Spleen (tissue), 11 donors: ENCODE data around the gene SLC25A11. TPM values are rescaled to one million over a fixed set of nuclear protein-coding genes. Genes with fewer than 3 reads are reported as not detected.

ENCODE experiments used
- DNase-seq: peaks from one replicate; pipeline ENCODE4 v3.0.0-alpha.2; 2020
- H3K27ac ChIP-seq, 8 donors: fragments of 200-600 bp; sonication (generic) in 7 of 8; 1 replicate in 4 of 8; 2 replicates in 4 of 8; pipeline versions ENCODE4 v1.5.0 to v1.8.0; 2016 to 2021; ENCODE audit warnings: inconsistent platforms in 4 of 8, mild to moderate bottlenecking in 4 of 8, moderate library complexity in 1 of 8
- H3K27me3 ChIP-seq, 7 donors: fragments of 200-600 bp; sonication (generic) in 6 of 7; replicated peaks in 1 of 7; 1 replicate in 4 of 7; 2 replicates in 3 of 7; pipeline versions ENCODE4 v1.5.0 to v1.8.0; 2016 to 2021; ENCODE audit warnings: inconsistent platforms in 3 of 7, mild to moderate bottlenecking in 1 of 7
- H3K36me3 ChIP-seq, 6 donors: fragments of 200-600 bp; sonication (generic) in 5 of 6; 1 replicate in 4 of 6; 2 replicates in 2 of 6; pipeline versions ENCODE4 v1.5.0 to v1.8.0; 2016 to 2021; ENCODE audit warnings: inconsistent platforms in 2 of 6
- H3K4me1 ChIP-seq, 6 donors: fragments of 200-600 bp; sonication (generic) in 5 of 6; 1 replicate in 3 of 6; 2 replicates in 3 of 6; pipeline versions ENCODE4 v1.5.0 to v1.8.0; 2016 to 2021; ENCODE audit warnings: inconsistent platforms in 3 of 6
- H3K4me3 ChIP-seq, 8 donors: fragments of 200-600 bp; sonication (generic) in 7 of 8; 1 replicate in 4 of 8; 2 replicates in 4 of 8; pipeline versions ENCODE4 v1.5.0 to v1.8.0; 2016 to 2021; ENCODE audit warnings: inconsistent platforms in 4 of 8, mild to moderate bottlenecking in 4 of 8, moderate library complexity in 2 of 8
- H3K9me3 ChIP-seq, 8 donors: fragments of 200-600 bp; sonication (generic) in 7 of 8; 1 replicate in 4 of 8; 2 replicates in 4 of 8; pipeline versions ENCODE4 v1.5.0 to v1.8.0; 2016 to 2021; ENCODE audit warnings: inconsistent platforms in 4 of 8
- CTCF ChIP-seq, 11 experiments: fragments of 200-600 bp in 7 of 11; fragments of 450-650 bp in 4 of 11; sonication (generic) in 4 of 11; IDR thresholded peaks in 8 of 11; conservative IDR thresholded peaks in 3 of 11; 1 replicate in 7 of 11; 2 replicates in 4 of 11; pipeline versions ENCODE4 v1.4.0 to v1.8.0; 2016 to 2021; ENCODE audit warnings: antibody characterized with exemption in 11 of 11, inconsistent platforms in 4 of 11, mild to moderate bottlenecking in 1 of 11
- POLR2A ChIP-seq, 3 donors: fragments of 450-650 bp; IDR thresholded peaks; one replicate each; pipeline ENCODE4 v1.5.1; 2017; ENCODE audit warnings: antibody characterized with exemption in 3 of 3, mild to moderate bottlenecking in 1 of 3
- POLR2AphosphoS5 ChIP-seq, 3 donors: sonication (generic); formaldehyde crosslinking; IDR thresholded peaks; one replicate each; pipeline ENCODE4 v1.5.1; 2017; ENCODE audit warnings: antibody characterized with exemption in 3 of 3
- WGBS, 5 donors: extraction: QIAGEN DNeasy Blood & Tissue Kit in 3 of 5; methylation state at CpG; one replicate each; pipeline versions ENCODE4 v1.1.5 to v1.1.7; 2013 to 2018; 5-methylcytosine and 5-hydroxymethylcytosine counted together
- intact Hi-C: fragments of 100-400 bp; cut with DNase I; formaldehyde crosslinking; loops from one replicate; pipeline ENCODE4 v1.15.0; 2023; ENCODE audit warnings: low total_unique reads
- polyA plus RNA-seq, 3 donors: library from polyadenylated mRNA; stranded (reverse); fragments of 200-250 nt; gene quantifications; one replicate each; pipeline ENCODE4 v1.2.1, GENCODE V29; 2013
- total RNA-seq, 7 donors: library from RNA; depleted of rRNA in 3 of 7; stranded (reverse); fragments of >200 nt in 3 of 7; fragmentation: NEBNext Ultra II Directional in 4 of 7; extraction: Animal tissue kit (Norgen Biotek cat#: 25700) in 4 of 7; gene quantifications; one replicate each; pipeline versions ENCODE4 v1.1.0 to v1.2.1, GENCODE V29; 2016 to 2021
- donor health status: healthy with polysubstance abuse.
- donor health status: DM: no; HTN: no; CAD: no; lungs with moderate emphysema.
- donor health status: DM: no; HTN: no; CAD: no.
- donor health status: Bipolar disorder and iron deficiency.
- donor health status: healthy.
- donor health status: DM: no; HTN: no; CAD: no.
- donor health status: DM: yes; HTN: yes; CAD: no.

The SLC25A11 gene
- total and polyA plus RNA-seq, 10 donors = 22.1 to 61.0 (median 40.7) TPM

DNA sequence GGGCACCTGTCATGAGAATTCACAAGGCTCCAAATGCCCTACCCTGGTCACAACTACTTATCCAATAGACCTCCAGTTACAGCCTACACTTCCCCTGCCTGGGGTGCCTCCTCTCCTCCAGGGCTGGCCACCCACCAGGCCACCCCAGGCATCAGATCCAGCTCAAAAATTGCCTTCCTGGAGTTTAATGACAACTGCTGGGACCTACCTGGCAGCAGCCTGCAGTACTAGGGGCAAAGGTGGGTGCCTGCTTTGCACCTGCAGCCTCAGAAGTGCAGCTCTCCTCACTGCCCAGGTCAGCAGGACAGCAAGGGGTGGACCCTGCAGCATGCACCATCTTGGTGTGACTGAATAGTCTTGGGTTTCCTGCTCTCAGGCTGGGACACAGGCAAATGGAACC, 4.2 kb downstream of the SLC25A11 start:
- TF ChIP-seq POLR2AphosphoS5 (IDR thresholded peaks at IDR 0.05) (peak in 1 of 3 donors; percentile 7), CTCF (IDR thresholded peaks at IDR 0.05 in 8 of 11, conservative IDR thresholded peaks at IDR 0.05 in 3 of 11) (no peak)
- H3K4me1 ChIP-seq = peaks cover 17 to 71% (median 39%) of the 10 kb centered on the region in 6 donors
- H3K4me3 ChIP-seq = no peak overlapping the region
- H3K9me3 ChIP-seq = no peaks in the 10 kb centered on the region
- peaks cover 0 to 34% (median 19%) of the 10 kb centered on the region in 6 donors for H3K36me3 ChIP-seq
- DNase-seq = no peak
- H3K27me3 ChIP-seq = no peaks in the 10 kb centered on the region
- intact Hi-C loops = loop anchor here (10.0 kb wide), 1 partner anchor 59 kb away; the partner anchor contains the start of genes INCA1 and KIF1C
- H3K27ac ChIP-seq = peak overlapping the region in 1 of 8 donors; percentile 21

- no peaks in the 10 kb centered on the region for H3K9me3 ChIP-seq
- H3K36me3 ChIP-seq = peaks cover 0 to 34% (median 19%) of the 10 kb centered on the region in 6 donors
- H3K4me1 ChIP-seq = peaks cover 17 to 68% (median 34%) of the 10 kb centered on the region in 6 donors
- intact Hi-C loops = loop anchor here (10.0 kb wide), 1 partner anchor 60 kb away; the partner anchor contains the start of genes INCA1 and KIF1C
- DNase-seq = no peak
- 15 to 21% (median 17%) methylated on average over 14 of the region's 14 CpGs for WGBS, 5 donors
- H3K27ac ChIP-seq = peak overlapping the region in 7 of 8 donors; percentile 13 to 55 (median 38)
- no peaks in the 10 kb centered on the region for H3K27me3 ChIP-seq
- peak overlapping the region in 1 of 8 donors; percentile 26 for H3K4me3 ChIP-seq
- no peak for TF ChIP-seq POLR2A (IDR thresholded peaks at IDR 0.05)
- TF ChIP-seq POLR2AphosphoS5 (IDR thresholded peaks at IDR 0.05) = peak; percentile 59 to 77 (median 73)
- TF ChIP-seq CTCF (IDR thresholded peaks at IDR 0.05 in 8 of 11, conservative IDR thresholded peaks at IDR 0.05 in 3 of 11) = peak in 3 of 11 experiments; percentile 14 to 31 (median 25)
Measured at GRCh38 chr17:4934173-4934979, 5.5 kb downstream of the SLC25A11 start.

GRCh38 chr17:4933646-4934045, 6.2 kb downstream of the SLC25A11 start:
- intact Hi-C loops = loop anchor here (10.0 kb wide), 1 partner anchor 61 kb away; the partner anchor contains the start of genes INCA1 and KIF1C
- H3K27ac ChIP-seq = peak overlapping the region in 3 of 8 donors; percentile 13 to 55 (median 52)

More at GRCh38 chr17:4933646-4934045, 6.2 kb downstream of the SLC25A11 start:
- 61 to 79% (median 67%) methylated on average over 7 to 16 of the region's 16 CpGs for WGBS, 5 donors
- peaks cover 11 to 60% (median 26%) of the 10 kb centered on the region in 6 donors for H3K4me1 ChIP-seq
- H3K9me3 ChIP-seq = no peaks in the 10 kb centered on the region
- peaks cover 0 to 34% (median 19%) of the 10 kb centered on the region in 6 donors for H3K36me3 ChIP-seq
- TF ChIP-seq POLR2A (IDR thresholded peaks at IDR 0.05) (no peak), CTCF (IDR thresholded peaks at IDR 0.05 in 8 of 11, conservative IDR thresholded peaks at IDR 0.05 in 3 of 11) (no peak), POLR2AphosphoS5 (IDR thresholded peaks at IDR 0.05) (no peak)
- peak overlapping the region in 1 of 8 donors; percentile 26 for H3K4me3 ChIP-seq
- no peaks in the 10 kb centered on the region for H3K27me3 ChIP-seq
- no peak for DNase-seq
